Panc1 (cell line): ENCODE results near the gene METTL4. TPM values are rescaled to one million over a fixed set of nuclear protein-coding genes. Genes with fewer than 3 reads are reported as not detected.

Source experiments
- ATAC-seq: fragments of 200-7000 bp; cut with Tn5 transposase; 2 replicates; pipeline ENCODE4 v1.9.1; 2020; ENCODE audit warnings: mild to moderate bottlenecking, moderate library complexity
- BruUV-seq: library from RNA; stranded (reverse); fragments of 400-500 nt; replicated peaks from 2 replicates; lab custom pipeline; 2021; lab: Mats Ljungman, UMichigan
- CTCF ChIA-PET: fragments of 300-600 bp; sonication (Branson Sonifier 250); formaldehyde crosslinking; loops from one replicate; lab custom pipeline; 2022; ENCODE audit warnings: antibody characterized with exemption; lab: Charles Lee
- POLR2A ChIA-PET: fragments of 300-600 bp; sonication (Branson Sonifier 250); formaldehyde crosslinking; loops from one replicate; lab custom pipeline; 2022; ENCODE audit warnings: antibody characterized with exemption; lab: Charles Lee
- DNase-seq: peaks from one replicate; pipeline ENCODE4 v3.0.0-alpha.2; 2010; ENCODE audit warnings: low read depth, low spot score
- H3K27ac ChIP-seq: 2 replicates; pipeline ENCODE4 v1.5.1; 2011; ENCODE audit warnings: mild to moderate bottlenecking, low read length, inconsistent platforms
- H3K27me3 ChIP-seq: fragments of 200-500 bp; sonication (Bioruptor generic); 2 replicates; pipeline ENCODE4 v1.6.0; 2014; ENCODE audit warnings: low read length, inconsistent platforms; ENCODE audit not compliant: control insufficient read depth, insufficient read depth
- H3K36me3 ChIP-seq: fragments of 200-500 bp; sonication (Bioruptor generic); 2 replicates; pipeline ENCODE4 v1.5.1; 2014; ENCODE audit warnings: inconsistent platforms, mild to moderate bottlenecking, low read length, moderate library complexity; ENCODE audit not compliant: control insufficient read depth, insufficient read depth
- H3K4me1 ChIP-seq: 2 replicates; pipeline ENCODE4 v1.5.1; 2011; ENCODE audit warnings: inconsistent platforms, mild to moderate bottlenecking, low read length, moderate library complexity; ENCODE audit not compliant: control insufficient read depth, insufficient read depth
- H3K4me3 ChIP-seq, 2 experiments: 2 replicates each; pipeline ENCODE4 v1.5.1; 2011 to 2012; ENCODE audit warnings: low read depth in 2 of 2, low read length in 2 of 2, mild to moderate bottlenecking in 2 of 2, inconsistent platforms in 1 of 2, moderate library complexity in 1 of 2
- H3K9me3 ChIP-seq: fragments of 200-500 bp; sonication (Bioruptor generic); 2 replicates; pipeline ENCODE4 v1.5.1; 2014; ENCODE audit warnings: low read depth, mild to moderate bottlenecking, inconsistent platforms, low read length, moderate library complexity; ENCODE audit not compliant: control insufficient read depth, insufficient read depth
- CTCF ChIP-seq: fragments of 450-650 bp; IDR thresholded peaks from 2 replicates; pipeline ENCODE4 v1.5.1; 2017; ENCODE audit warnings: mild to moderate bottlenecking
- POLR2AphosphoS5 ChIP-seq: IDR thresholded peaks from 2 replicates; pipeline ENCODE4 v1.6.1; 2012; ENCODE audit warnings: mild to moderate bottlenecking, low read depth, low read length, moderate library complexity
- REST ChIP-seq, 2 experiments: IDR thresholded peaks; 2 replicates each; pipeline ENCODE4 v1.6.1; 2011 to 2012; ENCODE audit warnings: low read depth in 2 of 2, control low read depth in 1 of 2, low read length in 1 of 2, mild to moderate bottlenecking in 1 of 2, moderate library complexity in 1 of 2; ENCODE audit not compliant: insufficient read depth in 1 of 2
- SIN3A ChIP-seq: IDR thresholded peaks from 2 replicates; pipeline ENCODE4 v1.6.1; 2012; ENCODE audit warnings: low read depth, mild to moderate bottlenecking, low read length, moderate library complexity, borderline replicate concordance; ENCODE audit not compliant: insufficient read depth
- TCF7L2 ChIP-seq: IDR thresholded peaks from 2 replicates; pipeline ENCODE4 v1.6.1; 2011; ENCODE audit warnings: mild to moderate bottlenecking, low read depth, low read length, inconsistent platforms
- in situ Hi-C: cut with HindIII; loops from 2 replicates; pipeline ENCODE4 v1.10.0; 2016; ENCODE audit warnings: low sequenced_read_pairs, low pct_unique_long_range_greater_than_20kb
- intact Hi-C: fragments of 100-400 bp; cut with micrococcal nuclease; formaldehyde crosslinking; loops from one replicate; pipeline ENCODE4 v1.10.0; 2022; ENCODE audit not compliant: unreplicated experiment
- total RNA-seq: library from RNA; stranded (reverse); gene quantifications from one replicate; pipeline ENCODE4 v1.2.1, GENCODE V29; 2021; ENCODE audit not compliant: unreplicated experiment

METTL4 gene
- total RNA-seq, 1 experiment from 2014 or later = 9.6 TPM

GRCh38 chr18:2570772-2571199 is 519 bp downstream of the METTL4 start:
- ChIA-PET POLR2A (interaction anchor here (0.6 kb wide), 1 partner anchor 1869 kb away, joined by 3 read pairs; no protein-coding TSS in a partner anchor), CTCF (interaction anchor here (0.5 kb wide), 1 partner anchor 1712 kb away, joined by 4 read pairs; no protein-coding TSS in a partner anchor)
- Histone ChIP-seq H3K36me3 (peaks cover 15% of the 10 kb centered on the region), H3K9me3 (no peaks in the 10 kb centered on the region), H3K4me3 (peak overlapping the region; percentile 87 to 99), H3K27me3 (no peaks in the 10 kb centered on the region), H3K4me1 (peaks cover 13% of the 10 kb centered on the region; the same call in 1 of the 2 replicates), H3K27ac (peak overlapping the region; percentile 96)
- no TSS peak for BruUV-seq
- peak; percentile 17 for DNase-seq
- ATAC-seq = peak; percentile 82
- intact Hi-C loops (no loop called here), in situ Hi-C loops (no loop called here)
- TF ChIP-seq CTCF = no peak
- no peak for TF ChIP-seq SIN3A
- no peak for TF ChIP-seq POLR2AphosphoS5
- no peak for TF ChIP-seq TCF7L2
- TF ChIP-seq REST (IDR thresholded peaks at IDR 0.05; ENCODE audit: insufficient read depth in 1 of 2, low read depth in 2 of 2, low read length in 1 of 2) = no peak

- ChIA-PET CTCF (no interaction called here), POLR2A (no interaction called here)
- ATAC-seq = no peak
- no peaks in the 10 kb centered on the region for H3K27me3 ChIP-seq
- peaks cover 13% of the 10 kb centered on the region; the same call in 1 of the 2 replicates for H3K4me1 ChIP-seq
- H3K27ac ChIP-seq = peak overlapping the region; percentile 96; the same call in 1 of the 2 replicates
- DNase-seq = no peak
- in situ Hi-C loops = no loop called here
- BruUV-seq = no TSS peak
- peak overlapping the region; percentile 87 to 99 for H3K4me3 ChIP-seq
- TF ChIP-seq POLR2AphosphoS5 (no peak), SIN3A (no peak), TCF7L2 (no peak), CTCF (no peak)
- H3K36me3 ChIP-seq = peaks cover 8% of the 10 kb centered on the region
- intact Hi-C loops = no loop called here
- no peaks in the 10 kb centered on the region for H3K9me3 ChIP-seq
Measured at GRCh38 chr18:2569338-2570207, 1.7 kb downstream of the METTL4 start.
